CD14-positive monocyte (primary cell): ENCODE data around the gene SMARCAL1. TPM values are rescaled to one million over a fixed set of nuclear protein-coding genes. Genes with fewer than 3 reads are reported as not detected.
A peak's percentile ranks its signal among the peaks of the same experiment; 100 is the strongest.

Experiments used
- DNase-seq, 3 donors: peaks; one replicate each; pipeline ENCODE4 v3.0.0-alpha.2; 2011 to 2022
- H2AFZ ChIP-seq: 2 replicates; pipeline ENCODE4 v1.6.0; 2012; ENCODE audit warnings: mild to moderate bottlenecking, low read depth, low read length, inconsistent platforms; ENCODE audit not compliant: insufficient read depth, poor library complexity, severe bottlenecking
- H3K27ac ChIP-seq, 2 donors: 1 replicate in 1 of 2; 2 replicates in 1 of 2; pipeline ENCODE4 v1.5.1; 2012 to 2013; ENCODE audit warnings: low read length in 2 of 2, control low read depth in 1 of 2, inconsistent platforms in 1 of 2, low read depth in 1 of 2, mild to moderate bottlenecking in 1 of 2
- H3K27me3 ChIP-seq, 2 donors: one replicate each; pipeline versions ENCODE4 v1.6.0 to v1.6.1; 2011 to 2013; ENCODE audit warnings: low read length in 2 of 2; ENCODE audit not compliant: control insufficient read depth in 2 of 2, insufficient read depth in 2 of 2
- H3K36me3 ChIP-seq, 2 donors: replicated peaks in 1 of 2; 1 replicate in 1 of 2; 2 replicates in 1 of 2; pipeline versions ENCODE4 v1.5.1 to v1.6.1; 2012 to 2013; ENCODE audit warnings: low read length in 2 of 2, control low read depth in 1 of 2, inconsistent platforms in 1 of 2, mild to moderate bottlenecking in 1 of 2; ENCODE audit not compliant: insufficient read depth in 2 of 2, control insufficient read depth in 1 of 2
- H3K4me1 ChIP-seq, 2 donors: 1 replicate in 1 of 2; 2 replicates in 1 of 2; pipeline versions ENCODE4 v1.5.1 to v1.6.1; 2012 to 2013; ENCODE audit warnings: low read length in 2 of 2, control low read depth in 1 of 2, inconsistent platforms in 1 of 2, mild to moderate bottlenecking in 1 of 2, moderate library complexity in 1 of 2; ENCODE audit not compliant: insufficient read depth in 2 of 2, control insufficient read depth in 1 of 2
- H3K4me2 ChIP-seq: replicated peaks from 2 replicates; pipeline ENCODE3; 2012; ENCODE audit warnings: low read length, moderate library complexity, mild to moderate bottlenecking; ENCODE audit not compliant: poor library complexity, severe bottlenecking; ENCODE audit errors: extremely low read depth
- H3K4me3 ChIP-seq, 3 experiments: fragments of 200-600 bp in 1 of 3; sonication (generic) in 1 of 3; replicated peaks in 1 of 3; 1 replicate in 2 of 3; 2 replicates in 1 of 3; pipeline ENCODE4 v1.5.1; 2011 to 2013; ENCODE audit warnings: low read length in 3 of 3, mild to moderate bottlenecking in 3 of 3, control low read depth in 2 of 3, low read depth in 2 of 3, inconsistent platforms in 1 of 3, moderate library complexity in 1 of 3
- H3K79me2 ChIP-seq: 2 replicates; pipeline ENCODE4 v1.6.0; 2012; ENCODE audit warnings: mild to moderate bottlenecking, control low read depth, inconsistent platforms, low read length, moderate library complexity; ENCODE audit not compliant: insufficient read depth
- H3K9ac ChIP-seq: 2 replicates; pipeline ENCODE4 v1.6.0; 2017; ENCODE audit warnings: low read length, mild to moderate bottlenecking; ENCODE audit not compliant: insufficient read depth, poor library complexity, severe bottlenecking
- H3K9me3 ChIP-seq, 2 donors: replicated peaks in 1 of 2; 1 replicate in 1 of 2; 2 replicates in 1 of 2; pipeline versions ENCODE4 v1.5.1 to v1.6.1; 2012 to 2013; ENCODE audit warnings: low read length in 2 of 2, control low read depth in 1 of 2; ENCODE audit not compliant: control insufficient read depth in 1 of 2, insufficient read depth in 1 of 2
- H4K20me1 ChIP-seq: 2 replicates; pipeline ENCODE4 v1.6.0; 2012; ENCODE audit warnings: mild to moderate bottlenecking, low read length, control low read depth, moderate library complexity; ENCODE audit not compliant: insufficient read depth
- H3K27ac Mint-ChIP-seq, 7 donors: one replicate each; pipeline ENCODE4 v1.8.0; 2020; ENCODE audit warnings: mild to moderate bottlenecking in 7 of 7, mixed read lengths in 7 of 7, moderate library complexity in 6 of 7, inconsistent platforms in 2 of 7
- H3K27me3 Mint-ChIP-seq, 3 donors: one replicate each; pipeline ENCODE4 v1.8.0; 2021 to 2022; ENCODE audit warnings: low read depth in 3 of 3, mild to moderate bottlenecking in 3 of 3, mixed read lengths in 3 of 3, moderate library complexity in 3 of 3, inconsistent platforms in 1 of 3
- H3K36me3 Mint-ChIP-seq, 2 donors: one replicate each; pipeline ENCODE4 v1.8.0; 2020; ENCODE audit warnings: mixed read lengths in 2 of 2, inconsistent platforms in 1 of 2, mild to moderate bottlenecking in 1 of 2
- H3K4me1 Mint-ChIP-seq: one replicate; pipeline ENCODE4 v1.8.0; 2020; ENCODE audit warnings: mild to moderate bottlenecking, mixed read lengths
- H3K4me3 Mint-ChIP-seq, 2 donors: one replicate each; pipeline ENCODE4 v1.8.0; 2020; ENCODE audit warnings: mild to moderate bottlenecking in 2 of 2, mixed read lengths in 2 of 2, moderate library complexity in 1 of 2
- H3K9me3 Mint-ChIP-seq, 7 donors: one replicate each; pipeline ENCODE4 v1.8.0; 2020 to 2022; ENCODE audit warnings: mixed read lengths in 7 of 7, mild to moderate bottlenecking in 6 of 7, moderate library complexity in 6 of 7, inconsistent platforms in 2 of 7
- WGBS: methylation state at CpG from one replicate; pipeline ENCODE4 v1.1.5; 2013; ENCODE audit warnings: missing lambda C conversion rate; ENCODE audit not compliant: insufficient coverage; 5-methylcytosine and 5-hydroxymethylcytosine counted together
- intact Hi-C, 2 donors: fragments of 100-400 bp; cut with micrococcal nuclease; formaldehyde crosslinking; loops; one replicate each; pipeline versions ENCODE4 v1.15.0 to v1.15.1; 2023
- polyA plus RNA-seq, 3 donors: library from polyadenylated mRNA; depleted of rRNA in 1 of 3; unstranded in 2 of 3; stranded (reverse) in 1 of 3; fragments of 300-500 nt in 2 of 3; fragments of >200 nt in 1 of 3; fragmentation: Illumina TruSeq in 2 of 3; gene quantifications; 1 replicate in 2 of 3; 2 replicates in 1 of 3; pipeline ENCODE4 v1.2.3, GENCODE V29; 2012 to 2021
- TF ChIP-seq, protein P1 (sequence below): fragments of 200-600 bp; IDR thresholded peaks from one replicate; pipeline ENCODE4 v1.8.0; 2022; ENCODE audit warnings: antibody characterized with exemption, mild to moderate bottlenecking

The SMARCAL1 gene
- polyA plus RNA-seq, 3 donors: 10.5 to 13.3 (median 11.5) TPM

DNA sequence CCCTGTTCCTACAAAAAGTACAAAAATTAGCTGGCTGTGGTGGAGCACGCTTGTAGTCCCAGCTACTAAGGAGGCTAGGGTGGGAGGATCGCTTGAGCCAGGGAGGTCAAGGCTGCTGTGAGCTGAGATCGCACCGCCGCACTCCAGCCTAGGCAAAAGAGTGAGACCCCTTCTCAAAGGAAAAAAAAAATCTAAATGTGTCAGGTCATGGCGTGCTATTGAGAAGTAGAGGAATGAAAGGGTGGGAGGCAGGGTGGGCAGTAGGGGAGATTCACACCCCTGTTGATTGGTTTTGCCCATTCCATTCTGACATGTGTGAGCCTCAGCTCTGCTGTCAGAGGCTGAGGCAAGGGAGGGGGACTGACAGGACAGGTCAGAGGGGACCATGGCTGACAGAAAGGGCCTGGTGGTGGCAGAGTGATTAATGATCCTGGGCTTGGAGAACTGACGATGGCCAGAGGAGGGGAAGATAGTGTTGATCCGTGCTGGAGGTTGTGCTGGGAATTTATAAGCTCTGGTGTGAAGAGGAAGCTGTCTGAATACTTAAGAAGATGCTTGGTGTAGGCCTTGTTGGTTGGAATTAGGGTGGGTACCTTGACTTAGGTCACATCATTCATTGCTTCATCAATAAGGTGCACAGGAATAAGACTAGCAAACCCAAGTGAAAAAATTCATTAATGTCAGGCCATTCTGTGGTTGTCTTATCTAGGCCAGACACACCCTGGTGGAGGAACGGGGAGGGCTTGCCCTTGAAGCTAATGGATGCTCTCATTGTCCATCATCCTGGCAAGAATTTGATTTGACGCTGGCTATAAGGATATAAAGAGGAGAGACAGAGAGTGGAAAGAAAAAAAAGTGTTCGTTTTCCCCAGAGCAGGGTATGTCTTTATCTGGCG is 19.1 kb upstream of the SMARCAL1 start:
- H3K4me2 ChIP-seq: no peak overlapping the region
- peaks cover 1 to 5% (median 2%) of the 10 kb centered on the region in 3 donors for H3K27me3 Mint-ChIP-seq
- H3K4me1 ChIP-seq: peaks cover 31 to 32% of the 10 kb centered on the region in 2 donors
- no peak overlapping the region for H3K4me3 ChIP-seq
- H4K20me1 ChIP-seq: no peaks in the 10 kb centered on the region
- no peaks in the 10 kb centered on the region for H3K36me3 ChIP-seq
- peaks cover 0 to 4% (median 0%) of the 10 kb centered on the region in 7 donors for H3K9me3 Mint-ChIP-seq
- H3K4me3 Mint-ChIP-seq: no peak overlapping the region
- H3K9me3 ChIP-seq: no peaks in the 10 kb centered on the region
- TF ChIP-seq, protein P1, sequence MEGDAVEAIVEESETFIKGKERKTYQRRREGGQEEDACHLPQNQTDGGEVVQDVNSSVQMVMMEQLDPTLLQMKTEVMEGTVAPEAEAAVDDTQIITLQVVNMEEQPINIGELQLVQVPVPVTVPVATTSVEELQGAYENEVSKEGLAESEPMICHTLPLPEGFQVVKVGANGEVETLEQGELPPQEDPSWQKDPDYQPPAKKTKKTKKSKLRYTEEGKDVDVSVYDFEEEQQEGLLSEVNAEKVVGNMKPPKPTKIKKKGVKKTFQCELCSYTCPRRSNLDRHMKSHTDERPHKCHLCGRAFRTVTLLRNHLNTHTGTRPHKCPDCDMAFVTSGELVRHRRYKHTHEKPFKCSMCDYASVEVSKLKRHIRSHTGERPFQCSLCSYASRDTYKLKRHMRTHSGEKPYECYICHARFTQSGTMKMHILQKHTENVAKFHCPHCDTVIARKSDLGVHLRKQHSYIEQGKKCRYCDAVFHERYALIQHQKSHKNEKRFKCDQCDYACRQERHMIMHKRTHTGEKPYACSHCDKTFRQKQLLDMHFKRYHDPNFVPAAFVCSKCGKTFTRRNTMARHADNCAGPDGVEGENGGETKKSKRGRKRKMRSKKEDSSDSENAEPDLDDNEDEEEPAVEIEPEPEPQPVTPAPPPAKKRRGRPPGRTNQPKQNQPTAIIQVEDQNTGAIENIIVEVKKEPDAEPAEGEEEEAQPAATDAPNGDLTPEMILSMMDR: no peak
- no peak overlapping the region for H2AFZ ChIP-seq
- no peaks in the 10 kb centered on the region for H3K79me2 ChIP-seq
- peak overlapping the region in 3 of 7 donors; percentile 4 to 16 (median 8) for H3K27ac Mint-ChIP-seq
- H3K4me1 Mint-ChIP-seq: peaks cover 30% of the 10 kb centered on the region
- no peak overlapping the region for H3K9ac ChIP-seq
- DNase-seq: no peak
- H3K27me3 ChIP-seq: no peaks in the 10 kb centered on the region
- 85% methylated on average over 9 of the region's 12 CpGs for whole genome bisulfite sequencing
- no peak overlapping the region for H3K27ac ChIP-seq
- no peaks in the 10 kb centered on the region for H3K36me3 Mint-ChIP-seq
- intact Hi-C loops: no loop called here

DNA sequence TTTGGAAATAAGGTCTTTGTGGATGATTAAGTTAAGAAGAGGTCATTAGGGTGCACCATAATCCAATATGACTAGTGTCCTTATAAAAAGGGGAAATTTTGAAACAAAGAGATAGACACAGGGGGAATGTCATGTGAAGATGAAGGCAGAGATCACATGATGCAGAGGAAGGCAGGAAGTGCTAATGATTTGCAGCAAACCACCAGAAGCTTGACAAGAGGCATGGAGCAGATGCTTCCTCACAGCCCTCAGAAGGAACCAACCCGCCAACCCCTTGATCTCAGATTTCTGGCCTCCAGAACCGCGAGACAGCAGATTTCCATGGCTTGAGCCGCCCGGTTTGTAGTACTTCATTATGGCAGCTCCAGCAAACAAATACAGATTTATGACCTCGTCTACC is 17.4 kb upstream of the SMARCAL1 start:
- Histone ChIP-seq H3K4me1 (peaks cover 14 to 18% of the 10 kb centered on the region in 2 donors), H3K36me3 (no peaks in the 10 kb centered on the region), H3K9ac (no peak overlapping the region), H3K27me3 (no peaks in the 10 kb centered on the region), H3K27ac (no peak overlapping the region), H3K9me3 (no peaks in the 10 kb centered on the region), H3K4me2 (peak overlapping the region; percentile 10), H2AFZ (peak overlapping the region; percentile 65), H3K4me3 (peak overlapping the region in 1 of 3 experiments; percentile 11), H3K79me2 (no peaks in the 10 kb centered on the region), H4K20me1 (no peaks in the 10 kb centered on the region)
- intact Hi-C loops: no loop called here
- Mint-ChIP-seq H3K27ac (peak overlapping the region in 3 of 7 donors; percentile 21 to 69 (median 58)), H3K27me3 (peaks cover 1 to 5% (median 2%) of the 10 kb centered on the region in 3 donors), H3K9me3 (peaks cover 0 to 4% (median 0%) of the 10 kb centered on the region in 7 donors), H3K4me1 (peaks cover 14% of the 10 kb centered on the region), H3K36me3 (no peaks in the 10 kb centered on the region), H3K4me3 (peak overlapping the region in 1 of 2 donors; percentile 32)
- WGBS: 27% methylated on average over 6 of the region's 6 CpGs
- DNase-seq: peak in 2 of 3 donors; percentile 33 to 72
- TF ChIP-seq, protein P1: no peak
